NCI-H2081 treated with DMSO at 0.1 percent for 48 hours (cell line): ENCODE data around the gene CT45A5.
"Not testable (repeated sequence)": the region's sequence is repeated elsewhere in the genome, so short reads cannot be mapped to it uniquely, and the experiment has no call there.

ENCODE experiments used
- DNase-seq: peaks from one replicate; lab custom pipeline; 2025; lab: John Stamatoyannopoulos, UW

Gene CT45A5

GRCh38 chrX:135785403-135785802 is at the start of gene CT45A5:
TSS of gene CT45A5 (minus strand) at chrX:135785503. CDS start at chrX:135781729, 3,774 bp downstream.
- not testable (repeated sequence) for DNase-seq

- not testable (repeated sequence) for DNase-seq
Observed at GRCh38 chrX:135819912-135820311, 34.6 kb upstream of the CT45A5 start, which contains the start of gene CT45A2. TSS of gene CT45A2 (minus strand) at chrX:135820012. CDS start at chrX:135816265, 3,747 bp downstream.

GRCh38 chrX:135802687-135803086 is 17.4 kb upstream of the CT45A5 start, which contains the start of gene CT45A6:
TSS of gene CT45A6 (minus strand) at chrX:135802787. CDS start at chrX:135798993, 3,794 bp downstream.
- DNase-seq: not testable (repeated sequence)

GRCh38 chrX:135768091-135768490 is 17.2 kb downstream of the CT45A5 start, which contains the start of gene CT45A3:
TSS of gene CT45A3 (minus strand) at chrX:135768191. CDS start at chrX:135764444, 3,747 bp downstream.
- DNase-seq: not testable (repeated sequence)

- not testable (repeated sequence) for DNase-seq
Observed at GRCh38 chrX:135744739-135745138, 40.6 kb downstream of the CT45A5 start.

GRCh38 chrX:135741192-135741715 is 44.0 kb downstream of the CT45A5 start:
- DNase-seq: no peak

GRCh38 chrX:135740681-135741149 is 44.6 kb downstream of the CT45A5 start:
- DNase-seq: no peak

GRCh38 chrX:135737366-135738071 is 47.8 kb downstream of the CT45A5 start:
- no peak for DNase-seq

GRCh38 chrX:135734666-135735065 is 50.6 kb downstream of the CT45A5 start:
- not testable (repeated sequence) for DNase-seq
